Thyroid gland (tissue), 4 donors: ENCODE results near the gene ADORA2B.

Experiments used
- POLR2A ChIP-seq, 2 donors: fragments of 450-650 bp; IDR thresholded peaks; one replicate each; pipeline ENCODE4 v1.6.1; 2017; ENCODE audit warnings: antibody characterized with exemption in 2 of 2, mild to moderate bottlenecking in 2 of 2, moderate library complexity in 1 of 2
- TF ChIP-seq, protein P1 (sequence below), 6 experiments: fragments of 200-600 bp in 3 of 6; fragments of 450-650 bp in 3 of 6; sonication (generic) in 3 of 6; IDR thresholded peaks; one replicate each; pipeline ENCODE4 v1.5.1; 2016 to 2019; ENCODE audit warnings: antibody characterized with exemption in 6 of 6, mild to moderate bottlenecking in 2 of 6, inconsistent platforms in 1 of 6, moderate library complexity in 1 of 6

DNA sequence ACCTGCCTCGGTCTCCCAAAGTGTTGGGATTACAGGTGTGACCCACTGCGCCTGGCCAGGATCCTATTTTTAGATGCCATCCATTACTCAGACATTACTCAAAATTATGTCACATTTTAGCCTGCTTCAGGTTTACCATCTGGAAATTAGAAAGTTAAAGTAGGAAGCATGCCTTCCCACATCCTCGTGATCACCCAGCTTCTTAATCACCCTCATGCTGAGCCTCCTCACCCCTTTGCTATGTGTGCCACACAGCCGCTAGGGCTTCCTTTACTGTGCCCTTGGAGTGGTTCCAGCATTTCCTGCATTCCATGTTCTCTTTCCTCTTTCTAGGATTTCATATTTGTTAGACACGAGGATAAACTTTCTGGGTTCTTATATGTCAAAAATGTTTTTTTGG lies 9.3 kb downstream of the ADORA2B start:
- TF ChIP-seq, protein P1, sequence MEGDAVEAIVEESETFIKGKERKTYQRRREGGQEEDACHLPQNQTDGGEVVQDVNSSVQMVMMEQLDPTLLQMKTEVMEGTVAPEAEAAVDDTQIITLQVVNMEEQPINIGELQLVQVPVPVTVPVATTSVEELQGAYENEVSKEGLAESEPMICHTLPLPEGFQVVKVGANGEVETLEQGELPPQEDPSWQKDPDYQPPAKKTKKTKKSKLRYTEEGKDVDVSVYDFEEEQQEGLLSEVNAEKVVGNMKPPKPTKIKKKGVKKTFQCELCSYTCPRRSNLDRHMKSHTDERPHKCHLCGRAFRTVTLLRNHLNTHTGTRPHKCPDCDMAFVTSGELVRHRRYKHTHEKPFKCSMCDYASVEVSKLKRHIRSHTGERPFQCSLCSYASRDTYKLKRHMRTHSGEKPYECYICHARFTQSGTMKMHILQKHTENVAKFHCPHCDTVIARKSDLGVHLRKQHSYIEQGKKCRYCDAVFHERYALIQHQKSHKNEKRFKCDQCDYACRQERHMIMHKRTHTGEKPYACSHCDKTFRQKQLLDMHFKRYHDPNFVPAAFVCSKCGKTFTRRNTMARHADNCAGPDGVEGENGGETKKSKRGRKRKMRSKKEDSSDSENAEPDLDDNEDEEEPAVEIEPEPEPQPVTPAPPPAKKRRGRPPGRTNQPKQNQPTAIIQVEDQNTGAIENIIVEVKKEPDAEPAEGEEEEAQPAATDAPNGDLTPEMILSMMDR (IDR thresholded peaks at IDR 0.05), result no peak
- TF ChIP-seq POLR2A (IDR thresholded peaks at IDR 0.05), result no peak
